DOHH2 (cell line): ENCODE data around the gene YRDC.

Experiments used
- CTCF ChIP-seq: fragments of 200-600 bp; sonication (generic); IDR thresholded peaks from one replicate; pipeline ENCODE4 v1.5.1; 2014; ENCODE audit warnings: antibody characterized with exemption, mild to moderate bottlenecking, low read depth, low read length; ENCODE audit not compliant: poor library complexity, severe bottlenecking
- EZH2phosphoT487 ChIP-seq: fragments of 200-600 bp; sonication (generic); IDR thresholded peaks from 2 replicates; pipeline ENCODE4 v1.6.1; 2017; ENCODE audit warnings: borderline replicate concordance, mild to moderate bottlenecking, antibody characterized with exemption, low read length, moderate library complexity, mixed read lengths

GRCh38 chr1:37817481-37817880 is 9.5 kb upstream of the YRDC start:
- peak; percentile 18 for TF ChIP-seq CTCF
- TF ChIP-seq EZH2phosphoT487, result no peak
